ENCODE data around the gene PARD3.

The PARD3 gene

GRCh38 chr10:34464000-34464399 is 351.1 kb downstream of the PARD3 start:
- no peak for DNase-seq (ENCODE audit: low read depth)
- no peak for TF ChIP-seq CTCF (IDR thresholded peaks at IDR 0.05; ENCODE audit: insufficient read depth, low read depth, low read length, missing control alignments)
- H3K4me3 ChIP-seq (ENCODE audit: low read depth, low read length): no peak overlapping the region

GRCh38 chr10:34462993-34463392 is 352.1 kb downstream of the PARD3 start:
- DNase-seq (ENCODE audit: low read depth): no peak
- no peak for TF ChIP-seq CTCF (IDR thresholded peaks at IDR 0.05; ENCODE audit: insufficient read depth, low read depth, low read length, missing control alignments)
- no peak overlapping the region for H3K4me3 ChIP-seq (ENCODE audit: low read depth, low read length)

- DNase-seq (ENCODE audit: low read depth): no peak
- no peak overlapping the region for H3K4me3 ChIP-seq (ENCODE audit: low read depth, low read length)
- no peak for TF ChIP-seq CTCF (IDR thresholded peaks at IDR 0.05; ENCODE audit: insufficient read depth, low read depth, low read length, missing control alignments)
Measured at GRCh38 chr10:34462056-34462455, 353.0 kb downstream of the PARD3 start.

- H3K4me3 ChIP-seq (ENCODE audit: low read depth, low read length): no peak overlapping the region
- no peak for DNase-seq (ENCODE audit: low read depth)
Measured at GRCh38 chr10:34454590-34455261, 360.4 kb downstream of the PARD3 start.

GRCh38 chr10:34449836-34450235 is 365.3 kb downstream of the PARD3 start:
- H3K4me3 ChIP-seq (ENCODE audit: low read depth, low read length): no peak overlapping the region
- no peak for TF ChIP-seq CTCF (IDR thresholded peaks at IDR 0.05; ENCODE audit: insufficient read depth, low read depth, low read length, missing control alignments)
- no peak for DNase-seq (ENCODE audit: low read depth)

More at GRCh38 chr10:34454590-34455261, 360.4 kb downstream of the PARD3 start:
- no peak for TF ChIP-seq CTCF (IDR thresholded peaks at IDR 0.05; ENCODE audit: insufficient read depth, low read depth, low read length, missing control alignments)

GRCh38 chr10:34446049-34446448 is 369.0 kb downstream of the PARD3 start:
- DNase-seq (ENCODE audit: low read depth): no peak
- no peak overlapping the region for H3K4me3 ChIP-seq (ENCODE audit: low read depth, low read length)
- no peak for TF ChIP-seq CTCF (IDR thresholded peaks at IDR 0.05; ENCODE audit: insufficient read depth, low read depth, low read length, missing control alignments)
